HG02852 (cell line): ENCODE data around the gene ANOS1.
A peak's percentile ranks its signal among the peaks of the same experiment; 100 is the strongest.
"Not testable (repeated sequence)": the region's sequence is repeated elsewhere in the genome, so short reads cannot be mapped to it uniquely, and the experiment has no call there.

Experiments
- ATAC-seq: cut with Tn5 transposase; IDR thresholded peaks from one replicate; pipeline ENCODE4 v1.9.1; 2021; ENCODE audit warnings: mild to moderate bottlenecking, moderate library complexity; ENCODE audit not compliant: unreplicated experiment

The ANOS1 gene, protein sequence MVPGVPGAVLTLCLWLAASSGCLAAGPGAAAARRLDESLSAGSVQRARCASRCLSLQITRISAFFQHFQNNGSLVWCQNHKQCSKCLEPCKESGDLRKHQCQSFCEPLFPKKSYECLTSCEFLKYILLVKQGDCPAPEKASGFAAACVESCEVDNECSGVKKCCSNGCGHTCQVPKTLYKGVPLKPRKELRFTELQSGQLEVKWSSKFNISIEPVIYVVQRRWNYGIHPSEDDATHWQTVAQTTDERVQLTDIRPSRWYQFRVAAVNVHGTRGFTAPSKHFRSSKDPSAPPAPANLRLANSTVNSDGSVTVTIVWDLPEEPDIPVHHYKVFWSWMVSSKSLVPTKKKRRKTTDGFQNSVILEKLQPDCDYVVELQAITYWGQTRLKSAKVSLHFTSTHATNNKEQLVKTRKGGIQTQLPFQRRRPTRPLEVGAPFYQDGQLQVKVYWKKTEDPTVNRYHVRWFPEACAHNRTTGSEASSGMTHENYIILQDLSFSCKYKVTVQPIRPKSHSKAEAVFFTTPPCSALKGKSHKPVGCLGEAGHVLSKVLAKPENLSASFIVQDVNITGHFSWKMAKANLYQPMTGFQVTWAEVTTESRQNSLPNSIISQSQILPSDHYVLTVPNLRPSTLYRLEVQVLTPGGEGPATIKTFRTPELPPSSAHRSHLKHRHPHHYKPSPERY

DNA sequence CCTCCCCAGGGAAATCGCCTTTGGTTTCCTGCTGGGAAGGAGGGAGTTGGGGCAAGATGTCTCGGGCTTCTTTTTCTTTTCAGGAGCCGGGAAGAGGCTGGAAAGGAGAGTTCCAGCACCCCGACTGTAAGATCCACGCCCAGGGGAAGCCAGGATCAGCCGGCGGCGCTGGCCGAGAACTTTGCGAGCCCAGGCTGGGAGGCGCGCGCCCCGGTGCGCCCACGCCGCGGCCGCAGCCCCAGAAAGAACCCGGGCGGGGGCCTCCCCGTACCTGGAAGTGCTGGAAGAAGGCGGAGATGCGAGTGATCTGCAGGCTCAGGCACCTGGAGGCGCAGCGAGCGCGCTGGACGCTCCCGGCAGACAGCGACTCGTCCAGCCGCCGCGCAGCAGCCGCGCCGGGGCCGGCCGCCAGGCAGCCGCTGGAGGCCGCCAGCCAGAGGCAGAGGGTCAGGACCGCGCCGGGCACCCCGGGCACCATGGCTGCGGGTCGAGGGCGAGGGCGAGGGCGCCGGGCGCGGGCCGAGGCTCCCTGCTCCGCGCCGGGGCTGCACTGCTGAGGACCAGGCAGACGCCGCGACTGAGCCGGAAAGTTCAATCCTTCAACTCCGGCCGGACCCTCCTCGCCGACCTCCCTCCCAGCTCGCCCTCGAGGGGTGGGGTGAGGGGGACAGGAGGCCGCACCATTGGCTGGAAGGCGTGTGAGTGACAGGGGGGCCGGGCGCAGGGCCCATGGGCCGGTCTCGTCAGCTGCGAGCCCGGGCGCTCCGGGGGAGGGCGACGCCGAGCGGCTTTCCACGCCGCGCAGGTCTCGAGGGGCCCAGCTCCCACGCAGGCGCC lies at the start of gene ANOS1:
Gene ANOS1 (minus strand): TSS at position 579 of the 837 bp plus-strand sequence. CDS start 101 bp downstream, at position 478.
- no peak for ATAC-seq

DNA sequence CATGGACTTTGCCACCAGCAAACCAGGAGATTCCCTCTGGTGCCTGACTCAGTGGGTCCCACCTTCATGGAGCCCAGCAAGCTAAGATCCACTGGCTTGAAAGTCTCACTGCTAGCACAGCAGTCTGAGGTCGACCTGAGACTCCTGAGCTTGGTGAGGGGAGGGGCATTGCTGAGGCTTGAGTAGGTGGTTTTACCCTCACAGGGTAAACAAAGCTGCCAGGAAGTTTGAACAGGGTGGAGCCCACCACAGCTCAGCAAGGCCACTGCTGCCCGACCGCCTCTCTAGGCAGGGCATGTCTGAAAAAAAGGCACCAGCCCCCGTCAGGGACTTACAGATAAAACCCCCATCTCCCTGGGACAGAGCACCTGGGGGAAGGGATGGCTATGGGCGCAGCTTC lies 41.2 kb upstream of the ANOS1 start:
- ATAC-seq: no peak

- ATAC-seq: no peak
These were observed 28.1 kb upstream of the ANOS1 start for GRCh38 chrX:8760021-8760420.

DNA sequence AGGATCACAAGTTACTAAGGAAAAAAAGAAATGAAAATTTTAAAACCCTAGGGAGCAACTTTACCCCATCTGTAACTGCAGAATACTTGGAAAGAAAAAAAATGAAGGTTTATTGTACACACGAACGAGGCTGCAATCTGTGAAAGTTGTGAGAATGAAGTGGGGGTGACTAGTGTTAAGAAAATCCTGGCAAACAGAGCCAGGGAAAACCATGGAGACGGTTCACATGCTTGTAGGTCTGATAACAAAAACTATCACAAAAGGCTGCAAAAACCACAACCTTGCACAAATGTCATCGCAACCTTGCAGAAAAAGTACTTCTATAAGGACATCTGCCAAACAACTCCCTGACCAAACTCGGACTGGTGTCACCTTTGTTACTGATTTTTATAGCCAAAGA lies 26.8 kb upstream of the ANOS1 start:
- not testable (repeated sequence) for ATAC-seq

- not testable (repeated sequence) for ATAC-seq
These were observed 25.9 kb upstream of the ANOS1 start for GRCh38 chrX:8757609-8758389.

- ATAC-seq: no peak
These were observed 23.9 kb upstream of the ANOS1 start for GRCh38 chrX:8755813-8756212.

- no peak for ATAC-seq
These were observed 23.2 kb upstream of the ANOS1 start for GRCh38 chrX:8755116-8755515.

GRCh38 chrX:8749697-8750096 lies 17.8 kb upstream of the ANOS1 start:
- no peak for ATAC-seq

DNA sequence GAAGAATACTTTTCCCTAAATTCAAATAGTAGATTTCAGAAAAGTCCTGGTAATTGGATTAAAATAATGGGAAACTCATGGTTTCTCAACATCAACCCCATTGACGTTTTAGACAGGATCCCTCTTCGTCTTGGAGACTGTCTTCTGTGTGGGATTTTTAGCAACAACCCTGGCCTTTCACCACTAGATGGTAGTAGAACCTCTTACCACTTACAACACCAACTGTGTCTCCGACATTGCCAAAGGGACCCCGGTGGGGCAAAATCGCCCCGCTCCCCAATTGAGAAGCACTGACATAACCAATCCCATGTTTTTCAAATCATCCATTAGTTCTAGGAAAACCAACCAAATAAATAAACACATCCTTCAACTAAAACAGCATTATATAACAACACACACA lies 16.9 kb upstream of the ANOS1 start:
- peak; percentile 60 for ATAC-seq

GRCh38 chrX:8743126-8743732 lies 11.3 kb upstream of the ANOS1 start:
- ATAC-seq: no peak

DNA sequence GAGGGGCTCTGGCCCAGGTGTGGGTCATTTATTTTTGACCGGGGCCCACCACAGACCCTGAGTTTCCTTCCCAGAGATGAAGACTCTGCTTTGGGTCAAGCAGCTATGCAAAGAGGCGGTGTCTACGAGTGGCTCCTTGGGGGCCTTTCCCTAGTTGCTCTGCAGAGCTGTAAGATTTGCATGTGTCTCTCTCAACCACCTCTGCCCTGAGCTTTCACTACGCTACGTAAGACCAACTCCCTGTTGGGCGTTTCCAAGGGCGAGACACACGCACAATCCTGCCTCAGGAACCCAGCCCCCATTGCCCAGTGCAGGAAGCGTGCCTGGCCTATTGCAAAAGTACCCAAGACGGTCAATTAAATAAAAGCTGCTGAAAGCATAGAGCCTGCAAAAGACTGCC lies 10.0 kb upstream of the ANOS1 start:
- ATAC-seq: no peak

GRCh38 chrX:8738588-8739189 lies 6.8 kb upstream of the ANOS1 start:
- ATAC-seq: no peak

DNA sequence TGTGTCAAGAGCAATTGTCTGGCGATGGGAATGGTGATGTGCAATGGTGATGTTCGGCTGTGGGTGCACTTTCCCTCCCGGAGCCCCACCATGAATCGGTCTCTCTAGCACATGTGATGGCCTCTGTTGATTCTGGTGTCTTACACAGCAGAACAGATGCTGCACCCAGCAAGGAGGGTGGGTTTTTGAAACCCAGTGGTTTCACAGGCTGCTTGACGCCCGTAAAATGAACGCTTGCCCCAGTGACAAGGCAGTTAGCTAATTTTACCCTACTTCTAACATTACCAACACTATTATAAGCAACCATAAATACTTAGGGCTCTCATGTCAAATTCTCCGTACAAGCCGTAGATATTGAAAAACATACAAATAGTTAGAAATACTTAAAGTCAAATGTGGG lies 5.9 kb upstream of the ANOS1 start:
- ATAC-seq: no peak

DNA sequence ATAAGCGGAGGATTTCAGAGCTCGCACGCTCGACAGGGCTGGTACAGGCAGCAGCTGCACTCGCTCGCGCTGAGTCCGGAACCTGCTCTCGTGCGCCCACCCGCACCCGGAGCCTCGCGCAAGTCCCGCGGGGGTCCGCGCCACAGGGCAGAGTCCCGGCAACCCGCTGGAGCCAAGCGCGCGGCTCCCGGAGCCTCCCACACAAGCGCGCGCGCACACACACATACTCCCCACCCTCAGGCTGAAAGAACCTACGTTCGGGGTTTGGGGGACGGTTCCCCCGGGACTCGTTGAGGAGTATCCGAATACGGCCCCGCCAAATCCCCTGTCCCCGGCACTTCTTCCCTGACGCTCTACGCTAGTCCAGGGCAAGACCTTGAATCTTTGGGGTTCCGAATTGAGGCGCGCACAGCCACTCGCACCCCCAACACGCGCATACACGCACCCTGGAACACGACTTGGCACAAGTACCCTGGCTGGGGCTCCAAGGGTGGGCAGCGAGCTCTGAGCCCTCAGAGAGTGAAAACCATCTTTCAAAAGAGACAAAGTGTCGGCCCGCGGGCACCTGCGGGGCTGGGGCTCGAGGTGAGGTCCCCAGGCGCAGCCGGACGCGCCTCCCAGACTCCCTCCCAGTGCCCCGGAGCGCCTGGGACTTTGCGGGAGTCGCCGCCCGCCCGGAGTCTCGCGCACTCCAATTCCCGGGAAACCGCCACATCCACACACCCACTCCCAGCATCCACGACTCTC lies 952 bp downstream of the ANOS1 start:
- ATAC-seq: no peak

- no peak for ATAC-seq
These were observed 2.1 kb downstream of the ANOS1 start for GRCh38 chrX:8729811-8730210.

DNA sequence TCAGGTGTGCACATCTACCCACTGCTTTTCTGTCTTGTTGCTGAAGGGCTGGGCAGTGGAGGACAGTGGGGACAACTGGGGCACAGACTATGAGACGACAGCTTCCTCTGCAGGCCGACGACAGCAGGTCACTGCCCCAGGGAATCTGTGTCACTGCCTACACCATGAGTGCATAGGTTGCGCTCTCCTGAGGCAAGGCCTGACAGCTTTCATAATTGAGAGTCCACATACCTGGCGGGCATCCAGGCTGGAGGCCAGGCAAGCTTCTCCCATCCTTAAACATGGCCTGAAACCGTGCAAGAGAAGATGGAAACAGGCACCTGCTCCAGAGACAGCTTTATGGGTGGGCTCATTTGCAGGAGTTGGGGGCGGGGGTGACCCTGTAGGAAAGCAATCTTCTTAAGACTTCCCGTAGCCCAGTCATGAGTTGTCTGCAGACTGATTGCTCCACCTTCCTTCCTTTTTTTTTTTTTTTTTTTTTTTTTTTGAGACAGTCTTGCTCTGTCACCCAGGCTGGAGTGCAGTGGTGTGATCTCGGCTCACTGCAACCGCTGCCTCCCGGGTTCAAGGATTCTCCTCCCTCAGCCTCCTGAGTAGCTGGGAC lies 2.9 kb downstream of the ANOS1 start:
- no peak for ATAC-seq

DNA sequence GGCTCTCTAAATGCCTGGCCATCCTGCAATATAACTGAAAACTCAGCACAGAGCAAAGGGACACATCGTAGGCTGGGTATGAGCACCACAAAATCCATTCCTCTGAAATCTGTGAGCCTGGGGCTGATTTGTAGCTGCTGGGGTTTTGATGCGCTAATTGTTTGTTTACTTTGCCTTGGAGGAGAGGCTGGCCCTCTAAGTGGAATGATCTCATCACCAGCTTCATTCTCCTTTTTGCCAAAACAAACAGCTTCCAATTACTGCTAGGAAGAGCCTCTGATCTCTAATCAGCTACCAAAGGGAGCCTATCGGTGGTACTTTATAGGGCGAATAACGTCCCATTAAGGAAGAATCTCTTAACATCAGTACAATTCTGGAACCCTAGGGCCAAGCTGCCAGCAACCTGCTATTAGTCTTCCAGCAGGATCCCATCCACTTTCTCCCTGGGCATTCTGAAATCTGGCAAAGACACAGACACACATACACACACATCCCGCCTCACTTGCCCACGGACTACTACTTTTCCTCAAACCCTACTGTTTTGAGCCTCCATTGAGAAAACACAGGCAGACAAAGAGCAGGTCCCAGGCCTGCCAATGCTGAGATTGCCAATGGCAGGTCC lies 5.8 kb downstream of the ANOS1 start:
- no peak for ATAC-seq

- no peak for ATAC-seq
These were observed 7.6 kb downstream of the ANOS1 start for GRCh38 chrX:8724300-8724699.
